Fibroblast of mammary gland (primary cell): ENCODE data around the gene TPSAB1.
"Not testable (repeated sequence)": the region's sequence is repeated elsewhere in the genome, so short reads cannot be mapped to it uniquely, and the experiment has no call there.

ENCODE experiments used
- DNase-seq: peaks from one replicate; pipeline ENCODE4 v3.0.0-alpha.2; 2010; ENCODE audit warnings: low read depth
- H3K4me3 ChIP-seq: 2 replicates; pipeline ENCODE4 v1.5.1; 2011; ENCODE audit warnings: low read depth, mild to moderate bottlenecking, low read length, moderate library complexity; ENCODE audit not compliant: control insufficient read depth
- TF ChIP-seq, protein P1 (sequence below): conservative IDR thresholded peaks from 2 replicates; pipeline ENCODE4 v1.5.1; 2011; ENCODE audit warnings: low read depth, low read length, inconsistent platforms; ENCODE audit not compliant: control insufficient read depth, insufficient read depth

Gene TPSAB1

DNA sequence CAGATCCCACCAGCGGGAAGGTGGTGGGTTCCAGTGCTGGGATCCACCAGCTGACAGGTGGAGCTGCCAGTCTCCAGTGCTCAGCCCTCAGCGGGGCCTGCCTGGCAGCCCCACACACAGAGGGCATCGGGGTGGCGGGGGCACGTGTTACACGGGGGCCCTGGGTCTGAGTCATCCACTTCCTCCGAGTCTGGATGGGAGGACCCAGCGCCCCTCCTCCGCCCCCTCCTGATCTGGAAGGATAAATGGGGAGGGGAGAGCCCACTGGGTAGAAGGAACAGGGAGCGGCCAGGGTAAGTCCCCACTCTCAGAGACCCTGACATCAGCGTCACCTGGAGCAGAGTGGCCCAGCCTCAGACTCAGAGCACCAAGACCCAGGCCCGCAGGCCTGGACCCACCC lies at the start of gene TPSAB1:
Gene TPSAB1, plus strand, starts transcription at position 270 of the 400 bp plus-strand sequence. CDS start 234 bp downstream, outside the sequence.
- not testable (repeated sequence) for H3K4me3 ChIP-seq, DNase-seq

GRCh38 chr16:1190789-1191188 lies 49.7 kb upstream of the TPSAB1 start:
- H3K4me3 ChIP-seq, DNase-seq: not testable (repeated sequence)

GRCh38 chr16:1192384-1193073 lies 48.0 kb upstream of the TPSAB1 start:
- no peak for DNase-seq
- no peak overlapping the region for H3K4me3 ChIP-seq
- TF ChIP-seq, protein P1, sequence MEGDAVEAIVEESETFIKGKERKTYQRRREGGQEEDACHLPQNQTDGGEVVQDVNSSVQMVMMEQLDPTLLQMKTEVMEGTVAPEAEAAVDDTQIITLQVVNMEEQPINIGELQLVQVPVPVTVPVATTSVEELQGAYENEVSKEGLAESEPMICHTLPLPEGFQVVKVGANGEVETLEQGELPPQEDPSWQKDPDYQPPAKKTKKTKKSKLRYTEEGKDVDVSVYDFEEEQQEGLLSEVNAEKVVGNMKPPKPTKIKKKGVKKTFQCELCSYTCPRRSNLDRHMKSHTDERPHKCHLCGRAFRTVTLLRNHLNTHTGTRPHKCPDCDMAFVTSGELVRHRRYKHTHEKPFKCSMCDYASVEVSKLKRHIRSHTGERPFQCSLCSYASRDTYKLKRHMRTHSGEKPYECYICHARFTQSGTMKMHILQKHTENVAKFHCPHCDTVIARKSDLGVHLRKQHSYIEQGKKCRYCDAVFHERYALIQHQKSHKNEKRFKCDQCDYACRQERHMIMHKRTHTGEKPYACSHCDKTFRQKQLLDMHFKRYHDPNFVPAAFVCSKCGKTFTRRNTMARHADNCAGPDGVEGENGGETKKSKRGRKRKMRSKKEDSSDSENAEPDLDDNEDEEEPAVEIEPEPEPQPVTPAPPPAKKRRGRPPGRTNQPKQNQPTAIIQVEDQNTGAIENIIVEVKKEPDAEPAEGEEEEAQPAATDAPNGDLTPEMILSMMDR: no peak

DNA sequence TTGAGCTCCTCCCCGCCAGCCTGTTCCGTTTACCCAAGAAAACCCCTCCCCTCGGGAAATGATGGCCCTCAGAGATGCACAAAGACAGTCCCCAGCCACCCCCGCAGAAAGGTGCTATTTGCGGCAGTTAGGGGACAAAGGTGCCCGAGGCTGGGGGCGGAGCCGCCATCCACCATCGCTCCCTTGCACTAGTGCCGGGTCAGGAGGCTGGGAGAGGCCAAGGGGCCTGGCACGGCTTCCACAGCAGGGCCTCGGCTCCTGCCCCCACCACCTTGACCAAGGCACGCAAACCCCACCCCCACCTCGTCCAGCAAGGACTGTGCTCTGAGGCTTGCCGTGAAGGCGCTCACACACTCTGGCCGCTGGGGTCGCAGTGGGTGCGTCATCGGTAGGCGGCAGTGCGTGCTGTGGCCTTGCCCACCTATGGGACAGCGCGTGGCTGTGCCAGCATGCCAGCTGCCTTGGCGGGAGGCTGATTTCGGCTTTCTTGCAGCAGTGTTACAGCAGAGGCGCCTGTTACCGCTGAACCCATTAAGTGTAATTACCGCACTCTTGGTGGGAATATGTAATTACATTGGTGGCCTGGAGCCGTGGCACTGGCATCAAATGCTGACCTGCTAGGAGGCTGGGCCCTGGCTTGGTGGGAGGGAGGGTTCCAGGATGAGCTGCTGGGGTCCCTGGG lies 47.2 kb upstream of the TPSAB1 start:
- no peak for DNase-seq
- TF ChIP-seq, protein P1: no peak
- H3K4me3 ChIP-seq: no peak overlapping the region

DNA sequence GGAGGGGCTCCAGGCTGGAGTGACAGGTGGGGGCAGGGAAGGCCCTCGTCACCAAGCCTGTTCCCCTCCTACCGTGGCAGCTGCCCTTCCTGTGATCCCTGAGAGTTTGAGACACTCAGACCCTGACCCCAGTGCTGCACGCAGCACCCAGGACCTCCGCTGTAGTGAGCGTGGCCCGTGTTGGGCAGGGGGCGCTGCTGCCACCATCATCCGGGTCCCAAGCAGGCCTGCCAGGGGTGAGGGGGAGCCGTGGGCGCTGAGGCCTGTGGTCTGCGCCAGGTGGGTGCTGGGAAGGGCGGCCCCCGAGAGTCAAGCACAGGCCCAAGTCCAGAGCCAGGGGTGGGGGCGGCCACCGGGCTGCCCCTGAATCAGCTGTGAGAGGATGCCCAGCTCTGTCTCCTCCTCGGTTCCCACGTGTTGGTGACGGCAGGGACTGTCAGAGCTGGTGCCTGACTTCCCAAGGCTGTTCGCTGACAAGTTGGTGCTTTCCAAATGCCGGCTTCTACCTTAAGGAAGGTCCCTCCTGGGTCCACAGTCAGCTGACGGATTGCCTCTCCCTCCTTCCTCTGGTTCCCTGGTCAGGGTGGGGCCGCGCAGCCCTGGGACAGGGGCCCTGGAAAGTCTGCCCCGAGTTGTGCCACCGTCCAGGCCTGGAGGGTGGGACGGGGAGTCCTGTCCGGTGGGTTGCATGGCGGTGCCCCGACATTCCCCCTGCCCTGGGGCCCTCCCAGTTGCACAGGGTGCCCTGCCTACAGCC lies 46.5 kb upstream of the TPSAB1 start:
- H3K4me3 ChIP-seq: no peak overlapping the region
- no peak for DNase-seq
- TF ChIP-seq, protein P1: no peak

- H3K4me3 ChIP-seq: no peak overlapping the region
- TF ChIP-seq, protein P1: peak; percentile 49
- no peak for DNase-seq
These were observed 45.7 kb upstream of the TPSAB1 start for GRCh38 chr16:1194665-1195392.

- no peak for DNase-seq
- no peak overlapping the region for H3K4me3 ChIP-seq
- TF ChIP-seq, protein P1: no peak
These were observed 45.2 kb upstream of the TPSAB1 start for GRCh38 chr16:1195393-1195666.
